ENCODE data around the gene TRERF1. TPM values are rescaled to one million over a fixed set of nuclear protein-coding genes. Genes with fewer than 3 reads are reported as not detected.

Gene TRERF1
- total RNA-seq, 1 donor from 2014 or later = 12.4 TPM

DNA sequence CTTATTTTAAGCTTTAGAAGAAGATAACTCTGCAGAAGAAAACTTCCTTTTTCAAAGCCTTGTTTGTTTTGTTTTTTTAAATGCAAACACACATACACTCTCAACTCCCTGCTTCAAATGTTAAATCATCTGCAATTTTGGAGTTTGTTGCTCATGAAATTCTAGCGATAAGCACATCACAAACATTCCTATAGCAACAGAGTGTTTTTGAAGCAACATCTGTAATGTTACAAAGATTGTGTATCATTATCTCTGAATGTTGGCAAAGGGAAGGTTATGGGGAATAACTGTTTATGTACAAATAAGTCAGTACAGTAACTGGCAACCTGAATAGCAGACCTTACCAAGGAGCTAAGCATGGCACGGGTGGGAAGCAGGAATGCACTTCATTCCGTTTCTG lies 149.3 kb downstream of the TRERF1 start:
- Mint-ChIP-seq H3K36me3 (ENCODE audit: low read depth) (no peaks in the 10 kb centered on the region), H3K4me3 (no peak overlapping the region)
- DNase-seq (ENCODE audit: low read depth, low spot score) = no peak

DNA sequence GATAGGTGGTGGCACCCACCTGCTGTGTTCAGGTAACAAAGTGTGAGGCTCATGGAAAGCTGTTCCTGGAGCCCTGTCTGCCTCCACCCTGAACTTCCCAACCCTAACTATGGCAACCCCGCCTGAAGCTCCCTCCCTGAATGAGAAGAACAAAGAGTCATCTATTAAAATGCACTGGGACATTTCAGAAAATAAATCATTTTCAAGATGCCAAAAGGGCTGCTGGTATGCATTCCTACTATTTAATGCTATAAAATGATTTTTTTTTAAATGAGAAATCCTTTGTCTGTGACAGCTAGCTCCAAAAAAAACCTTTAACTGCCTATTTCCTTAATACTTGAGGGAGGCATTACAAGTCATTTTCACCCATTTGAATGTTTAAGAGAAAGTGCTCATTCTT lies 149.7 kb downstream of the TRERF1 start:
- TF ChIP-seq, protein P1, sequence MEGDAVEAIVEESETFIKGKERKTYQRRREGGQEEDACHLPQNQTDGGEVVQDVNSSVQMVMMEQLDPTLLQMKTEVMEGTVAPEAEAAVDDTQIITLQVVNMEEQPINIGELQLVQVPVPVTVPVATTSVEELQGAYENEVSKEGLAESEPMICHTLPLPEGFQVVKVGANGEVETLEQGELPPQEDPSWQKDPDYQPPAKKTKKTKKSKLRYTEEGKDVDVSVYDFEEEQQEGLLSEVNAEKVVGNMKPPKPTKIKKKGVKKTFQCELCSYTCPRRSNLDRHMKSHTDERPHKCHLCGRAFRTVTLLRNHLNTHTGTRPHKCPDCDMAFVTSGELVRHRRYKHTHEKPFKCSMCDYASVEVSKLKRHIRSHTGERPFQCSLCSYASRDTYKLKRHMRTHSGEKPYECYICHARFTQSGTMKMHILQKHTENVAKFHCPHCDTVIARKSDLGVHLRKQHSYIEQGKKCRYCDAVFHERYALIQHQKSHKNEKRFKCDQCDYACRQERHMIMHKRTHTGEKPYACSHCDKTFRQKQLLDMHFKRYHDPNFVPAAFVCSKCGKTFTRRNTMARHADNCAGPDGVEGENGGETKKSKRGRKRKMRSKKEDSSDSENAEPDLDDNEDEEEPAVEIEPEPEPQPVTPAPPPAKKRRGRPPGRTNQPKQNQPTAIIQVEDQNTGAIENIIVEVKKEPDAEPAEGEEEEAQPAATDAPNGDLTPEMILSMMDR (conservative IDR thresholded peaks at IDR 0.05) = no peak

More for the DNA sequence above, 149.3 kb downstream of the TRERF1 start:
- TF ChIP-seq, protein P1 (conservative IDR thresholded peaks at IDR 0.05) = no peak
- Mint-ChIP-seq H3K27me3 (ENCODE audit: low read depth) (no peaks in the 10 kb centered on the region), H3K4me1 (peaks cover 10% of the 10 kb centered on the region), H3K9me3 (no peaks in the 10 kb centered on the region), H3K27ac (ENCODE audit: unreplicated experiment) (no peak overlapping the region)

DNA sequence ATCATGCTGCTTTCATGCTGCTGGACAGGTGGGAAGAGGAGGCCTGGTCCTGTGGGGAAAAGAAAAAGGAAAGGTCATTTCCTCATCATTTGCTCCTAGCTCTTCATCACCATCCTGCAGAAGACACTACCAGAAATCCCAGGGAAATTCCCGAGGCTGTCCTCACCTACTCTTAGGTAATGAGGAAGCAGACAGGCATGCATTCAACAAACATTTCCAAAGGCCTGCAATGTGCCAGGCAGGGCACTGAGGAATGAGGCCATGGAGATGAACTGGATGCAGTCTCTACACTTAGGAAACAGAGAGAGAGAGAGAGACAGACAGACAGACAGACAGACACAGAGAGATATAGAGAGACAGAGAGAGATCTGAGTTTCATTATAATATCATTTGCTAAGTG lies 151.0 kb downstream of the TRERF1 start:
- TF ChIP-seq, protein P1 (conservative IDR thresholded peaks at IDR 0.05) = no peak
- Mint-ChIP-seq H3K36me3 (ENCODE audit: low read depth) (no peaks in the 10 kb centered on the region), H3K27me3 (ENCODE audit: low read depth) (no peaks in the 10 kb centered on the region), H3K9me3 (no peaks in the 10 kb centered on the region), H3K4me1 (peaks cover 6% of the 10 kb centered on the region), H3K27ac (ENCODE audit: unreplicated experiment) (no peak overlapping the region), H3K4me3 (no peak overlapping the region)
- DNase-seq (ENCODE audit: low read depth, low spot score) = no peak

More for the DNA sequence above, 149.7 kb downstream of the TRERF1 start:
- H3K4me3 Mint-ChIP-seq = no peak overlapping the region
- H3K27me3 Mint-ChIP-seq (ENCODE audit: low read depth) = no peaks in the 10 kb centered on the region
- no peaks in the 10 kb centered on the region for H3K36me3 Mint-ChIP-seq (ENCODE audit: low read depth)
- no peak for DNase-seq (ENCODE audit: low read depth, low spot score)
- peaks cover 7% of the 10 kb centered on the region for H3K4me1 Mint-ChIP-seq
- H3K9me3 Mint-ChIP-seq = no peaks in the 10 kb centered on the region
- no peak overlapping the region for H3K27ac Mint-ChIP-seq (ENCODE audit: unreplicated experiment)

DNA sequence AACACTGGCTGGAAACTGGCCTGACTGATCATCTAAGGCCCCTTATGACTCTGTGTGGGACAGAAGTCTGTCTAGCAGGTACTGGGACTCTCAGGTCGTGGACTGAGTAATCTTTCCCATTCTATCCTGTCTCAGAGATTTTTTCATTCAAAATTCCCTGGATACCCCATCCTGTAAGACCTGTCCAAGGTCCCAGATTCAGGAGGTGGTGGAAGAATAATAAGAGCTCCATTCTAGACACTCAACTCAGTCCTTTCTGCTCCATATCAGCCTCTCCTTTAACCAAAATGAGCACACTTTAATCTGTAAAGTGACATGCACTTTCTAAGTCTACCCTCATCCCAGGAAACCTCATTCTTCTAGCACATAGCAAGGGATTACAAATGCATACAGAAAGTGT lies 151.5 kb downstream of the TRERF1 start:
- Mint-ChIP-seq H3K27ac (ENCODE audit: unreplicated experiment) (no peak overlapping the region), H3K4me1 (peaks cover under 1% of the 10 kb centered on the region), H3K9me3 (no peaks in the 10 kb centered on the region), H3K4me3 (no peak overlapping the region), H3K36me3 (ENCODE audit: low read depth) (no peaks in the 10 kb centered on the region), H3K27me3 (ENCODE audit: low read depth) (no peaks in the 10 kb centered on the region)
- TF ChIP-seq, protein P1 (conservative IDR thresholded peaks at IDR 0.05) = no peak
- no peak for DNase-seq (ENCODE audit: low read depth, low spot score)

DNA sequence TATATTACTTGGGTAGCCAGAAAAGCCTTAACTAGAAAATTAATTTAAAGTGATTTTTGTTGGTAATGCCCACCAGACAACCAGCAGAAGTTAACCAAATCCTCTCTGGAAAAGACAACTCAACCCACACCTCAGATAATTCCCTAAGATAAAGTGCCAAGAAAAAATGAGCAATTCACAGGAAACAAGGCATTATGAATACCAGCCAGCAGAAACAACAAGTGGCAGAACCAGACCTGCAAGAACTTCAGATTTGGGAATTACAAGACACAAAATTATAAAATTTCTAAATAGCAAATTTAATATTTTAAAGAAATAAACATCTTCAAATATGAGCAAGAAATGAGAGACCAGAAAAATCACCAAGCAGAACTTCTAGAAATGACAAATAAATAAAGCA lies 154.1 kb downstream of the TRERF1 start:
- no peak overlapping the region for H3K4me3 Mint-ChIP-seq

More for the DNA sequence above, 154.1 kb downstream of the TRERF1 start:
- DNase-seq (ENCODE audit: low read depth, low spot score) = no peak
- Mint-ChIP-seq H3K27ac (ENCODE audit: unreplicated experiment) (no peak overlapping the region), H3K27me3 (ENCODE audit: low read depth) (no peaks in the 10 kb centered on the region), H3K9me3 (no peaks in the 10 kb centered on the region), H3K36me3 (ENCODE audit: low read depth) (peaks cover 5% of the 10 kb centered on the region), H3K4me1 (no peaks in the 10 kb centered on the region)
- TF ChIP-seq, protein P1 (conservative IDR thresholded peaks at IDR 0.05) = no peak
